Measurements from ENCODE around the gene SLC22A5. TPM values are rescaled to one million over a fixed set of nuclear protein-coding genes. Genes with fewer than 3 reads are reported as not detected.
A peak's percentile ranks its signal among the peaks of the same experiment; 100 is the strongest.

Gene SLC22A5
- total and polyA plus RNA-seq, 2 donors (not counting 3 experiments of a cell fraction or from before 2014, with no cell fraction given) = 3.6 to 9.3 TPM

DNA sequence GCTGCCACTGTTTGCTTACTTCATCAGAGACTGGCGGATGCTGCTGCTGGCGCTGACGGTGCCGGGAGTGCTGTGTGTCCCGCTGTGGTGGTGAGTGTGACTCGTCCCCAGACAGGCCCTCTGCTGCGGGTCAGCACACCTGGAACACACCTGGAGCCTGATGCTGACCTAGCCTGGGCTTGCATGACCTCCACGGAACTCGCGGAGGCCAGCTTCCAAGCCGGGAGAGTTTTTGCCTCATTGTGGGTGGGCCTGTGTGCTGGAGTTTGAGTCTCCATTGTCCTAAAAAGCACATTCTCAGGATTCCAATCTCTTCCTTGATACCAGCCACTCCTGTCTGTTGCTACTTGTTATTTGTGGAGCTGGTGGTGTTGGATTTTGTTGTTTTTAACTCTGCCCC lies 47.2 kb upstream of the SLC22A5 start:
- Histone ChIP-seq H3K9ac (replicated peaks; ENCODE audit: extremely low read depth, insufficient read depth, low read length) (no peak overlapping the region), H4K20me1 (replicated peaks; ENCODE audit: control insufficient read depth, extremely low read depth, insufficient read depth, low read length) (no peaks in the 10 kb centered on the region), H3K27me3 (ENCODE audit: control insufficient read depth in 2 of 2, insufficient read depth in 2 of 2, low read length in 2 of 2) (no peaks in the 10 kb centered on the region), H3K36me3 (ENCODE audit: control insufficient read depth in 2 of 2, extremely low read depth in 1 of 2, insufficient read depth in 2 of 2, low read length in 2 of 2) (peaks cover 0 to 3% of the 10 kb centered on the region in 2 experiments), H3K9me3 (replicated peaks; ENCODE audit: control insufficient read depth, insufficient read depth, low read length) (no peaks in the 10 kb centered on the region), H3K4me1 (ENCODE audit: control insufficient read depth, extremely low read depth, insufficient read depth, low read length) (no peaks in the 10 kb centered on the region), H2AFZ (ENCODE audit: low read depth, low read length) (peak overlapping the region; percentile 13), H3K4me2 (ENCODE audit: insufficient read depth, low read length) (no peak overlapping the region), H3K79me2 (ENCODE audit: control insufficient read depth, insufficient read depth, low read length) (no peaks in the 10 kb centered on the region), H3K4me3 (replicated peaks in 1 of 3; ENCODE audit: insufficient read depth in 1 of 3, low read depth in 1 of 3, low read length in 3 of 3) (no peak overlapping the region), H3K27ac (ENCODE audit: insufficient read depth, low read depth, low read length) (no peak overlapping the region), H3K9me1 (replicated peaks; ENCODE audit: control insufficient read depth, extremely low read depth, insufficient read depth, low read length) (no peaks in the 10 kb centered on the region)
- dilution Hi-C loops (cut with MboI; ENCODE audit: extremely low pct_ligation_motif_present, low sequenced_read_pairs) = no loop called here
- FAIRE-seq (no peak), DNase-seq (ENCODE audit: low read depth, low spot score) (no peak)
- BruUV-seq (replicated peaks) = no TSS peak
- no peak for TF ChIP-seq FOS (IDR thresholded peaks at IDR 0.05; ENCODE audit: borderline replicate concordance, insufficient read depth, low read length)
- TF ChIP-seq POLR2AphosphoS5 (IDR thresholded peaks at IDR 0.05; ENCODE audit: insufficient read depth, low read depth, low read length) = no peak
- TF ChIP-seq, protein P1, sequence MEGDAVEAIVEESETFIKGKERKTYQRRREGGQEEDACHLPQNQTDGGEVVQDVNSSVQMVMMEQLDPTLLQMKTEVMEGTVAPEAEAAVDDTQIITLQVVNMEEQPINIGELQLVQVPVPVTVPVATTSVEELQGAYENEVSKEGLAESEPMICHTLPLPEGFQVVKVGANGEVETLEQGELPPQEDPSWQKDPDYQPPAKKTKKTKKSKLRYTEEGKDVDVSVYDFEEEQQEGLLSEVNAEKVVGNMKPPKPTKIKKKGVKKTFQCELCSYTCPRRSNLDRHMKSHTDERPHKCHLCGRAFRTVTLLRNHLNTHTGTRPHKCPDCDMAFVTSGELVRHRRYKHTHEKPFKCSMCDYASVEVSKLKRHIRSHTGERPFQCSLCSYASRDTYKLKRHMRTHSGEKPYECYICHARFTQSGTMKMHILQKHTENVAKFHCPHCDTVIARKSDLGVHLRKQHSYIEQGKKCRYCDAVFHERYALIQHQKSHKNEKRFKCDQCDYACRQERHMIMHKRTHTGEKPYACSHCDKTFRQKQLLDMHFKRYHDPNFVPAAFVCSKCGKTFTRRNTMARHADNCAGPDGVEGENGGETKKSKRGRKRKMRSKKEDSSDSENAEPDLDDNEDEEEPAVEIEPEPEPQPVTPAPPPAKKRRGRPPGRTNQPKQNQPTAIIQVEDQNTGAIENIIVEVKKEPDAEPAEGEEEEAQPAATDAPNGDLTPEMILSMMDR (IDR thresholded peaks at IDR 0.05; ENCODE audit: extremely low read depth in 1 of 2, insufficient read depth in 1 of 2, low read depth in 1 of 2, low read length in 2 of 2) = no peak
- TF ChIP-seq GATA2 (IDR thresholded peaks at IDR 0.05; ENCODE audit: insufficient read depth, insufficient read length, low read depth, low read length) = no peak
- no peak for TF ChIP-seq MYC (IDR thresholded peaks at IDR 0.05; ENCODE audit: low read depth, low read length)
- TF ChIP-seq JUN (IDR thresholded peaks at IDR 0.05; ENCODE audit: borderline replicate concordance, insufficient read depth, insufficient read length, low read depth) = no peak
- no peak for TF ChIP-seq POLR2A (IDR thresholded peaks at IDR 0.05; ENCODE audit: low read depth, low read length)
- TF ChIP-seq EZH2 (IDR thresholded peaks at IDR 0.05; ENCODE audit: borderline replicate concordance, low read depth, low read length, severe bottlenecking) = no peak
- TF ChIP-seq, protein P2, sequence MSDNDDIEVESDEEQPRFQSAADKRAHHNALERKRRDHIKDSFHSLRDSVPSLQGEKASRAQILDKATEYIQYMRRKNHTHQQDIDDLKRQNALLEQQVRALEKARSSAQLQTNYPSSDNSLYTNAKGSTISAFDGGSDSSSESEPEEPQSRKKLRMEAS (IDR thresholded peaks at IDR 0.05; ENCODE audit: insufficient read depth, insufficient read length) = no peak
- intact Hi-C loops (cut with micrococcal nuclease) = no loop called here
- POLR2A ChIA-PET = no interaction called here
- CTCF ChIA-PET = interaction anchor here (0.7 to 1.7 kb wide), 3 partner anchors 19 to 84 kb away, joined by 3 to 5 read pairs (median 4); partner anchors contain the start of gene SLC22A5
